Stomach (tissue), 9 donors: ENCODE results near the gene KRTAP5-4. TPM values are rescaled to one million over a fixed set of nuclear protein-coding genes. Genes with fewer than 3 reads are reported as not detected.
"Not testable (repeated sequence)": the region's sequence is repeated elsewhere in the genome, so short reads cannot be mapped to it uniquely, and the experiment has no call there.

Experiments used
- DNase-seq, 2 donors: peaks; one replicate each; pipeline versions ENCODE4 v3.0.0 to v3.0.0-alpha.2; 2013 to 2019
- H3K27ac ChIP-seq, 5 donors: fragments of 200-600 bp in 4 of 5; sonication (generic) in 4 of 5; one replicate each; pipeline ENCODE4 v1.5.1; 2013 to 2019; ENCODE audit warnings: mild to moderate bottlenecking in 1 of 5, moderate library complexity in 1 of 5
- H3K27me3 ChIP-seq, 3 donors: fragments of 200-600 bp; sonication (generic); one replicate each; pipeline ENCODE4 v1.5.1; 2017 to 2019; ENCODE audit warnings: mixed run types in 1 of 3
- H3K36me3 ChIP-seq, 4 donors: fragments of 200-600 bp; sonication (generic); 1 replicate in 3 of 4; 2 replicates in 1 of 4; pipeline ENCODE4 v1.5.1; 2016 to 2019
- H3K4me1 ChIP-seq, 4 donors: fragments of 200-600 bp; sonication (generic); one replicate each; pipeline ENCODE4 v1.5.1; 2016 to 2019
- H3K4me3 ChIP-seq, 4 donors: fragments of 200-600 bp; sonication (generic) in 3 of 4; one replicate each; pipeline ENCODE4 v1.5.1; 2016 to 2019; ENCODE audit warnings: mild to moderate bottlenecking in 1 of 4
- H3K9me3 ChIP-seq, 4 donors: fragments of 200-600 bp; sonication (generic); one replicate each; pipeline ENCODE4 v1.5.1; 2016 to 2019
- EP300 ChIP-seq: sonication (generic); formaldehyde crosslinking; IDR thresholded peaks from one replicate; pipeline ENCODE4 v1.6.1; 2017; ENCODE audit warnings: antibody characterized with exemption
- POLR2A ChIP-seq, 4 donors: fragments of 450-650 bp; IDR thresholded peaks; one replicate each; pipeline ENCODE4 v1.6.1; 2016; ENCODE audit warnings: antibody characterized with exemption in 4 of 4, control low read depth in 2 of 4, mild to moderate bottlenecking in 1 of 4, moderate library complexity in 1 of 4
- POLR2AphosphoS5 ChIP-seq, 3 donors: sonication (generic); formaldehyde crosslinking; IDR thresholded peaks; one replicate each; pipeline ENCODE4 v1.6.1; 2016; ENCODE audit warnings: antibody characterized with exemption in 3 of 3
- WGBS, 5 donors: extraction: QIAGEN DNeasy Blood & Tissue Kit in 3 of 5; methylation state at CpG; one replicate each; pipeline versions ENCODE4 v1.1.5 to v1.1.7; 2013 to 2018; 5-methylcytosine and 5-hydroxymethylcytosine counted together
- intact Hi-C: fragments of 100-400 bp; cut with DNase I; formaldehyde crosslinking; loops from one replicate; pipeline ENCODE4 v1.15.1; 2023; ENCODE audit warnings: low total_unique reads
- polyA plus RNA-seq, 3 donors: library from polyadenylated mRNA; stranded (reverse); fragments of 200-250 nt; gene quantifications; one replicate each; pipeline ENCODE4 v1.2.3, GENCODE V29; 2013
- total RNA-seq, 5 donors: library from RNA; depleted of rRNA; stranded (reverse); fragments of >200 nt; gene quantifications; one replicate each; pipeline versions ENCODE4 v1.1.0 to v1.2.3, GENCODE V29; 2014 to 2016
- TF ChIP-seq, protein P1 (sequence below), 7 experiments: fragments of 450-650 bp in 4 of 7; fragments of 200-600 bp in 3 of 7; sonication (generic) in 3 of 7; IDR thresholded peaks; one replicate each; pipeline ENCODE4 v1.5.1; 2016 to 2019; ENCODE audit warnings: antibody characterized with exemption in 7 of 7, control low read depth in 2 of 7, mild to moderate bottlenecking in 1 of 7
- donor health status: healthy with polysubstance abuse.
- donor health status: Bipolar disorder and iron deficiency.
- donor health status: healthy.

KRTAP5-4 gene
- total and polyA plus RNA-seq, 8 donors = not detected

DNA sequence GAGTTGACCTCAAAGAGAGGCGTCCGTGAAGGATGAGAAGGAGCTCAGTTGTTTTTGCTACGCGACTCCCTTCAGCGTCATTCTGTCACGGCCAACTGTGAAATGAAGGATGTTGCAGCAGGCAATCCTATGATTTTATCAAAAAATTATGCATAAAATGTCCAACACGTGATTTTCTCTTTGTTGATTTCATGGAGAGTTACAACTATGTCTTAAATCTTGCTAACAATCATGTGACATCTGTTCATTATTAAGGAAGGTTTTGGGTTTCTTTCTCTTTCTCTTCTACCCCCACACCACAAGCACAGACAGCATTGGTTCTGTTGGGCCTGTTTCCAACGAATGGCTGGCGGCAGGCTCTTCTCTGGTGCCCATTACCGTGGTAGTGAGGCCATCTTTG, 3.7 kb downstream of the KRTAP5-4 start:
- TF ChIP-seq POLR2AphosphoS5 (IDR thresholded peaks at IDR 0.05) (no peak), EP300 (no peak)
- TF ChIP-seq, protein P1, sequence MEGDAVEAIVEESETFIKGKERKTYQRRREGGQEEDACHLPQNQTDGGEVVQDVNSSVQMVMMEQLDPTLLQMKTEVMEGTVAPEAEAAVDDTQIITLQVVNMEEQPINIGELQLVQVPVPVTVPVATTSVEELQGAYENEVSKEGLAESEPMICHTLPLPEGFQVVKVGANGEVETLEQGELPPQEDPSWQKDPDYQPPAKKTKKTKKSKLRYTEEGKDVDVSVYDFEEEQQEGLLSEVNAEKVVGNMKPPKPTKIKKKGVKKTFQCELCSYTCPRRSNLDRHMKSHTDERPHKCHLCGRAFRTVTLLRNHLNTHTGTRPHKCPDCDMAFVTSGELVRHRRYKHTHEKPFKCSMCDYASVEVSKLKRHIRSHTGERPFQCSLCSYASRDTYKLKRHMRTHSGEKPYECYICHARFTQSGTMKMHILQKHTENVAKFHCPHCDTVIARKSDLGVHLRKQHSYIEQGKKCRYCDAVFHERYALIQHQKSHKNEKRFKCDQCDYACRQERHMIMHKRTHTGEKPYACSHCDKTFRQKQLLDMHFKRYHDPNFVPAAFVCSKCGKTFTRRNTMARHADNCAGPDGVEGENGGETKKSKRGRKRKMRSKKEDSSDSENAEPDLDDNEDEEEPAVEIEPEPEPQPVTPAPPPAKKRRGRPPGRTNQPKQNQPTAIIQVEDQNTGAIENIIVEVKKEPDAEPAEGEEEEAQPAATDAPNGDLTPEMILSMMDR (IDR thresholded peaks at IDR 0.05) = no peak
- intact Hi-C loops = no loop called here
- DNase-seq = no peak
- H3K27ac ChIP-seq = no peak overlapping the region
- H3K27me3 ChIP-seq = peaks cover 0 to 64% (median 3%) of the 10 kb centered on the region in 3 donors
- H3K9me3 ChIP-seq = no peaks in the 10 kb centered on the region
- no peak overlapping the region for H3K4me3 ChIP-seq
- WGBS, 5 donors = 71 to 90% (median 84%) methylated on average over 10 of the region's 10 CpGs
- no peaks in the 10 kb centered on the region for H3K36me3 ChIP-seq
- no peaks in the 10 kb centered on the region for H3K4me1 ChIP-seq

DNA sequence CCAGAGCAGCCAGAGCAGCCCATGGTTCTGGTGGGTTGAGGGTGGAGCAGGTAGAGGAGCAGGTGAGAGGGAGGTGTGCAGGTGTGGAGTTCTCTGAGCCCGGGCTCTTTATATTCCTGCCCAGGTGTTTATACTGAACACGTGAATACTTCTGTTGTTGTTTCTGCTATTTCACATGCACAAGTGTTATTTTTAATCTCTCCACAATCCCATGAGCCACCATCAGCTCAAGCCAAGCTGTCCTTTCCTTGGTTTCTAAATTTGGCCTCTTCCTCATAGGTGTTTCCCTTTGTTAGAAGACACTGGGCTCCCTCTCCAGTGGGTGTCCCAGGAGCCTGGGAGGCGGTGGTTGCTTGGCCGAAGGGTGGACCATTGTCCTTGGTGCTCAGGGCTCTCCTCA, 13.6 kb downstream of the KRTAP5-4 start, which contains the start of gene KRTAP5-3:
KRTAP5-3 (minus strand) TSS at position 101 of the 400 bp plus-strand sequence; CDS start at position 23, 78 bp downstream.
- Histone ChIP-seq H3K36me3 (no peaks in the 10 kb centered on the region), H3K4me1 (no peaks in the 10 kb centered on the region), H3K4me3 (no peak within 1 kb of the TSS), H3K9me3 (no peaks in the 10 kb centered on the region), H3K27ac (no peak within 1 kb of the TSS), H3K27me3 (peaks cover 0 to 62% (median 17%) of the 10 kb centered on the region in 3 donors)
- intact Hi-C loops = no loop called here
- 56 to 66% (median 62%) methylated on average over 4 of the region's 4 CpGs for WGBS, 5 donors
- DNase-seq = no peak
- no peak for TF ChIP-seq EP300

DNA sequence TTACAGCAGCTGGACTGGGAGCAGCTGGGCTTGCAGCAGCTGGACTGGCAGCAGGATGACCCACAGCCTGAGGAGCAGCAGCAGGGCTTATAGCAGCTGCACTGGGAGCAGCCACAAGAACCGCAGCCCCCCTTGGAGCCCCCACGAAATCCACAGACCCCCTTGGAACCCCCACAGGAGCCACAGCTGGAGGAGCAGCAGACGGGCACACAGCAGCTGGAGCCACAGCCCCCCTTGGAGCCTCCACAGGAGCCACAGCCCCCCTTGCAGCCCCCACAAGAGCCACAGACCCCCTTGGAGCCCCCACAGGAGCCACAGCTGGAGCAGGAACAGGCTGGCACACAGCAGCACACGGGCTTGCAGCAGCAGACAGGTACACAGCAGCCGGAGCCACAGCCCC, 14.0 kb downstream of the KRTAP5-4 start:
- H3K36me3 ChIP-seq, H3K4me1 ChIP-seq, H3K27ac ChIP-seq, H3K4me3 ChIP-seq, intact Hi-C loops, H3K9me3 ChIP-seq, DNase-seq: not testable (repeated sequence)
- peaks cover 0 to 66% (median 17%) of the 10 kb centered on the region in 3 donors for H3K27me3 ChIP-seq
- 47 to 100% (median 53%) methylated on average over 1 to 5 of the region's 5 CpGs for WGBS, 5 donors

DNA sequence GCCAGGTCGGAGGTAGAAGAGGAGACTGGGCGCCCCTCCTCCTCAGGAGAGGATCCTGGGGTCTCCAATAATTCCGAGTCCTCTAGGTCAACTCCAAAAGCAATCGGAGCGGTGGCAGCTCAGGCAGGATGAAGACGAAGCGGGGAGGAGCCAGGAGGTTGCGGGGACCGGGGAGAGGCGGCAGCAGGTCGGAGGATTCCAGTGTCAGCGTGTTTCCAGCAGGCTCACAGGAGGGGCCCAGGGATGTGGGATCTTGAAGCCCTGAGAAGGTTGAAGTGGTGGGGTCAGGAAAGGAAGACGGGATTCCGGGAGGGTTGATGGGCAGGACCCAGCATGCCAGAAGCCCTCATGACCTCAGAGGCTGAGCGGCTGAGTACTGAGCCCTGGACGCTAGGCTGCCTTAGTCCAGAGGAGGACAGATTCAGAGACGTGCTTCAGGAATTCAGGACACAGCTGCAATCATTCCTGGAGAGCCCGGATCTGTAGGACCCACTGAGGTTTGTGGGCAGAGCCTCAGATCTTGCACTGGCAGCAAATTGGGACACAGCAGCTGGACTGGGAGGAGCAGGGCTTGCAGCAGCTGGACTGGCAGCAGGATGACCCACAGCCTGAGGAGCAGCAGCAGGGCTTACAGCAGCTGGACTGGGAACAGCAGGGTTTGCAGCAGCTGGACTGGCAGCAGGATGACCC, 14.6 kb downstream of the KRTAP5-4 start:
- H3K4me1 ChIP-seq, H3K27ac ChIP-seq, H3K36me3 ChIP-seq, intact Hi-C loops, H3K9me3 ChIP-seq, DNase-seq, H3K4me3 ChIP-seq: not testable (repeated sequence)
- peaks cover 0 to 72% (median 17%) of the 10 kb centered on the region in 3 donors for H3K27me3 ChIP-seq
- 26 to 39% (median 30%) methylated on average over 17 to 18 of the region's 18 CpGs for WGBS, 5 donors

DNA sequence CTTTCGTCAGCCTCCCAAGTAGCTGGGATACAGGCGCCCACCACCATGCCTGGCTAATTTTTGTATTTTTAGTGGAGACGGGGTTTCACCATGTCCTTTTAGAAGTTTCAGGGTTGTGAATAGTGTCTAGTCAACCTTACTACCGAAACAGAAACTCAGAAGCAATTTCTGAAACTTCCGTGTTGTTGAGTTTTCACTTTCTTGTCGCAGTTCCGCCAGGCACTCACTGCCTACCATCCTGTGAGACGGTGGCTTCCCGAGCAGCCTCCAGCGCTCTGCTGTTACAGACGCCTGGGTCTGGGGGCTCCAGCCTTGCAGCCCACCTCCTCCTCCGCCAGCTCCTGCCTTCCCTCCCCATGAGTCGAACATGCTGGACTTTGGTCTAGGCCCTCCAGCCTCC, 16.0 kb downstream of the KRTAP5-4 start:
- H3K9me3 ChIP-seq, H3K4me3 ChIP-seq, H3K4me1 ChIP-seq, DNase-seq, H3K36me3 ChIP-seq, intact Hi-C loops, H3K27ac ChIP-seq: not testable (repeated sequence)
- WGBS, 5 donors = 66 to 81% (median 77%) methylated on average over 13 of the region's 13 CpGs
- peaks cover 0 to 74% (median 17%) of the 10 kb centered on the region in 3 donors for H3K27me3 ChIP-seq

DNA sequence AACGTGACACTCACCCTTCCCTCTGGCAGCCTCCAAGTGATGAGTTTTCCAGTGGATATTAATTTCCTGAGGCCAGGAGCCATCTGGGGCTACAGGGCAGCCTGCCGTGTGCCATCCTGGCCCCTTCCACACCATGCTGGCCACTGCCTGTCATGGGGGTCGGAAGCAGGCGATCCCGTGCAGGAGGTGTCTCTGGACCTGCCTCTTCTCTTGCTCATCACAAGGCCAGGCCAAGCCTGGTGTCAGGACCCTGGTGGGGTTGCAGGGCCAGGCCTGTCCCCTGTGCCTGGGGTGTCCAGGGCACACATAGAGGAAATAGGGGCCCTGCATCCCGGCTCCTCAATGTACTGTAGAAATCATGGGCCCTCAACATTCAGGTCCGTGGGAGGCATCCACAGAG, 17.2 kb downstream of the KRTAP5-4 start:
- no peak for TF ChIP-seq POLR2A (IDR thresholded peaks at IDR 0.05)
- Histone ChIP-seq H3K36me3 (no peaks in the 10 kb centered on the region), H3K27ac (no peak overlapping the region), H3K27me3 (peaks cover 0 to 69% (median 17%) of the 10 kb centered on the region in 3 donors), H3K9me3 (no peaks in the 10 kb centered on the region), H3K4me3 (no peak overlapping the region), H3K4me1 (no peaks in the 10 kb centered on the region)
- 77 to 94% (median 85%) methylated on average over 5 to 7 of the region's 7 CpGs for WGBS, 5 donors
- intact Hi-C loops = no loop called here
- no peak for DNase-seq

DNA sequence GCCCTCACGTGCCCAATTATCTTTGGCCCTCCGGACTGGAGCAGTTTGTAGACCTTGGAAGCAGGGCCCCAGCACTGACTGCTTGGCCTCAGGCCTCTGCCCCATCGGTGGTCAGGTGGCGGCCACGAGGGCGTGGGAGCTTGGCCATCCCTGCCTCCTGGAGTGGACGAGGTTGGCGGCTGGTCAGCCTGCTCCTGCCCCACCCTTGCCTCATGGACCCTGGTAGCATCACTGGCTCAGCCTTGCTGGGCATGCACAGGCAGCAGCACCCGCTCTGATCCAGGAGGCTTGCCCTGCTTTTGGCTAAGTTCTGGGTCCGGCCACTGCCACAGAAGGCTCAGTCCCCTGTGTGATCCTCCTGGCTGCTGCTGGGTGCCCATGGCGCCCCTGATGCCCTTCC, 17.8 kb downstream of the KRTAP5-4 start:
- 71 to 89% (median 85%) methylated on average over 5 to 11 of the region's 11 CpGs for WGBS, 5 donors
- Histone ChIP-seq H3K36me3 (no peaks in the 10 kb centered on the region), H3K4me1 (no peaks in the 10 kb centered on the region), H3K4me3 (no peak overlapping the region), H3K27me3 (peaks cover 0 to 64% (median 14%) of the 10 kb centered on the region in 3 donors), H3K27ac (no peak overlapping the region), H3K9me3 (no peaks in the 10 kb centered on the region)
- intact Hi-C loops = no loop called here
- DNase-seq = no peak
- TF ChIP-seq EP300 (no peak), POLR2A (IDR thresholded peaks at IDR 0.05) (no peak), POLR2AphosphoS5 (IDR thresholded peaks at IDR 0.05) (no peak)
- TF ChIP-seq, protein P1 (IDR thresholded peaks at IDR 0.05) = no peak
